Smooth muscle cell (in vitro differentiated cells): Measurements from ENCODE around the gene NKX2-2. TPM values are rescaled to one million over a fixed set of nuclear protein-coding genes. Genes with fewer than 3 reads are reported as not detected.

ENCODE experiments used
- DNase-seq: peaks from one replicate; lab custom pipeline; 2025; ENCODE audit not compliant: unreplicated experiment; lab: John Stamatoyannopoulos, UW
- H2AFZ ChIP-seq: fragments of 200-600 bp; sonication (generic); 2 replicates; pipeline ENCODE4 v1.6.0; 2016; ENCODE audit warnings: antibody characterized with exemption, low read depth, mild to moderate bottlenecking
- H3F3A ChIP-seq: fragments of 200-600 bp; sonication (generic); 2 replicates; pipeline ENCODE4 v1.6.0; 2017; ENCODE audit warnings: antibody characterized with exemption, low read depth
- H3K27ac ChIP-seq: fragments of 200-600 bp; sonication (generic); 2 replicates; pipeline ENCODE4 v1.5.1; 2016; ENCODE audit warnings: low read depth, mild to moderate bottlenecking
- H3K27me3 ChIP-seq: fragments of 200-600 bp; sonication (generic); 2 replicates; pipeline ENCODE4 v1.6.1; 2016; ENCODE audit warnings: low read depth, mild to moderate bottlenecking
- H3K36me3 ChIP-seq: fragments of 200-600 bp; sonication (generic); 2 replicates; pipeline ENCODE4 v1.5.1; 2016; ENCODE audit warnings: low read depth
- H3K4me1 ChIP-seq: fragments of 200-600 bp; sonication (generic); 2 replicates; pipeline ENCODE4 v1.5.1; 2016; ENCODE audit warnings: low read depth
- H3K4me2 ChIP-seq: fragments of 200-600 bp; sonication (generic); 2 replicates; pipeline ENCODE4 v1.6.0; 2016; ENCODE audit warnings: mild to moderate bottlenecking
- H3K4me3 ChIP-seq: fragments of 200-600 bp; sonication (generic); 2 replicates; pipeline ENCODE4 v1.5.1; 2016; ENCODE audit warnings: mild to moderate bottlenecking
- H3K79me2 ChIP-seq: fragments of 200-600 bp; sonication (generic); 2 replicates; pipeline ENCODE4 v1.6.0; 2016; ENCODE audit warnings: low read depth, mild to moderate bottlenecking
- H3K9ac ChIP-seq: fragments of 200-600 bp; sonication (generic); 2 replicates; pipeline ENCODE4 v1.6.0; 2016; ENCODE audit warnings: low read depth
- H3K9me3 ChIP-seq: fragments of 200-600 bp; sonication (generic); replicated peaks from 2 replicates; pipeline ENCODE4 v1.5.1; 2016; ENCODE audit warnings: low read depth
- H4K20me1 ChIP-seq: fragments of 200-600 bp; sonication (generic); 2 replicates; pipeline ENCODE4 v1.6.0; 2016; ENCODE audit warnings: low read depth
- CTCF ChIP-seq: fragments of 200-600 bp; sonication (generic); IDR thresholded peaks from 2 replicates; pipeline ENCODE4 v1.5.1; 2017; ENCODE audit warnings: borderline replicate concordance, mild to moderate bottlenecking, antibody characterized with exemption; ENCODE audit not compliant: insufficient read depth, poor library complexity, severe bottlenecking
- WGBS: methylation state at CpG from one replicate; pipeline ENCODE4 v1.1.7; 2016; ENCODE audit warnings: low lambda C conversion rate; 5-methylcytosine and 5-hydroxymethylcytosine counted together
- polyA plus RNA-seq: library from polyadenylated mRNA; unstranded; fragments of >200 nt; fragmentation: Nextera tagmentation; extraction: Ambion mirVana; gene quantifications from 2 replicates; pipeline ENCODE4 v1.2.1, GENCODE V29; 2016
- total RNA-seq: library from RNA; depleted of rRNA; stranded (reverse); fragments of >200 nt; gene quantifications from 2 replicates; pipeline ENCODE4 v1.2.3, GENCODE V29; 2014

The NKX2-2 gene
- total and polyA plus RNA-seq, 2 experiments from 2014 or later = not detected

GRCh38 chr20:21529863-21530262, 16.0 kb upstream of the NKX2-2 start:
- Histone ChIP-seq H3K27ac (no peak overlapping the region), H3K4me3 (no peak overlapping the region), H3F3A (no peaks in the 10 kb centered on the region), H3K4me2 (no peak overlapping the region), H2AFZ (no peak overlapping the region), H3K27me3 (peaks cover 61% of the 10 kb centered on the region), H3K9me3 (no peaks in the 10 kb centered on the region), H4K20me1 (no peaks in the 10 kb centered on the region), H3K36me3 (no peaks in the 10 kb centered on the region), H3K4me1 (no peaks in the 10 kb centered on the region), H3K9ac (no peak overlapping the region), H3K79me2 (no peaks in the 10 kb centered on the region)
- no peak for TF ChIP-seq CTCF
- no peak for DNase-seq
- 39% methylated on average over 6 of the region's 6 CpGs for WGBS

DNA sequence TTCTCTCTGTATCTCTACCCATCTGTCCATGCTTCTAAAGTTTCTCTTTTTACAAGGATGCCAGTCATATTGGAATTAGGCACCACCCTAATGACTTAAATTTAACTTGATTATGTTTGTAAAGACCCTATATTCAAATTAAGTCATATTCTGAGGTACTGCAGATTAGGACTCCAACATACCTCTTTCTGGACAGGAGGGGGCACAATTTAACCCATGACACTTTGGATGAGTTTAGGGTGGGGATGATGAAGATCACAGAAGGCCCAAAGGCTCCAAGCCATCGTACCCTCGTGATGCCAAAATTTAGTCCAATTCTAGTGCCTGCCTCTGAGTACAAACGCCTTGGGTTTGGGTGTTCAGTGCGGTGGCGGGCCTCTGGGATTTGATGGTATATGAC, 15.0 kb upstream of the NKX2-2 start:
- 83% methylated on average over 5 of the region's 5 CpGs for WGBS
- no peak for DNase-seq
- H3K36me3 ChIP-seq = no peaks in the 10 kb centered on the region
- no peak for TF ChIP-seq CTCF
- no peak overlapping the region for H2AFZ ChIP-seq
- peaks cover 71% of the 10 kb centered on the region for H3K27me3 ChIP-seq
- H3K9me3 ChIP-seq = no peaks in the 10 kb centered on the region
- no peak overlapping the region for H3K9ac ChIP-seq
- H3F3A ChIP-seq = no peaks in the 10 kb centered on the region
- no peaks in the 10 kb centered on the region for H3K79me2 ChIP-seq
- H3K27ac ChIP-seq = no peak overlapping the region
- H3K4me2 ChIP-seq = no peak overlapping the region
- no peak overlapping the region for H3K4me3 ChIP-seq
- H3K4me1 ChIP-seq = no peaks in the 10 kb centered on the region
- H4K20me1 ChIP-seq = no peaks in the 10 kb centered on the region

DNA sequence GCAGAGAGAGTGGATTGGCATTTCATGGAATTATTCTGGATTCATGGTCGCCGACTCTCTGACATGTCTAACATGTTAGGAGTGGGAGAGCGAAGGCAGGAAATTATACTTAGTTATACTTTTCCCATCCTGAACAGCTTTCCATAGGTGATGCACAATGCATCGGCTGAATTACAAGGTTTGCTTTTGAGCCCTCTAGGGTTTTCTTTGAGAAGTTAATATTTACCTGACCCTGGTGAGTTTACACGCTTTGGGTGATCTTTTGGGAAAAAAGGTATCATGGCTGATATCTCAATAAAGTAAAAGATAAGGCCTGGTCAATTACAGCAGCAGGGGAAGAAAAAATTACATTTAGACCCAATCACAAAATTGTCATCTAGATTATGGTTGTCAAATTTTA, 14.0 kb upstream of the NKX2-2 start:
- Histone ChIP-seq H3K27ac (no peak overlapping the region), H3K36me3 (no peaks in the 10 kb centered on the region), H3K4me2 (no peak overlapping the region), H3K9me3 (no peaks in the 10 kb centered on the region), H3F3A (no peaks in the 10 kb centered on the region), H3K4me3 (no peak overlapping the region), H4K20me1 (no peaks in the 10 kb centered on the region), H2AFZ (no peak overlapping the region), H3K79me2 (no peaks in the 10 kb centered on the region), H3K9ac (no peak overlapping the region), H3K4me1 (no peaks in the 10 kb centered on the region), H3K27me3 (peaks cover 75% of the 10 kb centered on the region)
- no peak for DNase-seq
- 82% methylated on average over 5 of the region's 5 CpGs for WGBS
- no peak for TF ChIP-seq CTCF

DNA sequence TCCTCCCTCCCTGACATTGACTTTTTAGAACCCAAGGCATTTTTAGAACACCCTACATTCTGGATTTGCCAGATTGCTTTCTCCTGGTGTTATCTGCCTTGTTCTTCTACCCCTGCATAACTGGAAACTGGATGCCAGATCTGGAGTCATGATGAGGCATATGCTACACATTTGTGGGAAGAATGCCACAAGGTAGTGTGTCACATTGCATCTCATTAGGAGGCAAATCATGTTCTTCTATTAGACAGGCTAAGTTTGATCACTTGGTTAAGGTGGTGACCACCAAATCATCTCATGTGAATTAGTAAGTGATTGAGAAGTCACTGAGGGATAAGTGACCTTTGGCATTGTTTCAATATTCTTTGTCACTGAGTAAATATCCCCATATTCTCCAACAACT, 12.9 kb upstream of the NKX2-2 start:
- H3K27ac ChIP-seq = no peak overlapping the region
- H3F3A ChIP-seq = no peaks in the 10 kb centered on the region
- no peak for TF ChIP-seq CTCF
- no peak overlapping the region for H3K9ac ChIP-seq
- no peak overlapping the region for H3K4me3 ChIP-seq
- peaks cover 5% of the 10 kb centered on the region for H3K4me1 ChIP-seq
- no peaks in the 10 kb centered on the region for H4K20me1 ChIP-seq
- no peaks in the 10 kb centered on the region for H3K79me2 ChIP-seq
- no peak overlapping the region for H3K4me2 ChIP-seq
- H2AFZ ChIP-seq = no peak overlapping the region
- no peak for DNase-seq
- no peaks in the 10 kb centered on the region for H3K9me3 ChIP-seq
- H3K36me3 ChIP-seq = no peaks in the 10 kb centered on the region
- H3K27me3 ChIP-seq = peaks cover 86% of the 10 kb centered on the region
